Stomach (tissue), 4 donors: ENCODE measurements around the gene GDF7.

Experiments used
- CTCF ChIP-seq, 7 experiments: fragments of 450-650 bp in 4 of 7; fragments of 200-600 bp in 3 of 7; sonication (generic) in 3 of 7; IDR thresholded peaks; one replicate each; pipeline ENCODE4 v1.5.1; 2016 to 2019; ENCODE audit warnings: antibody characterized with exemption in 7 of 7, control low read depth in 2 of 7, mild to moderate bottlenecking in 1 of 7
- POLR2A ChIP-seq, 4 donors: fragments of 450-650 bp; IDR thresholded peaks; one replicate each; pipeline ENCODE4 v1.6.1; 2016; ENCODE audit warnings: antibody characterized with exemption in 4 of 4, control low read depth in 2 of 4, mild to moderate bottlenecking in 1 of 4, moderate library complexity in 1 of 4
- POLR2AphosphoS5 ChIP-seq, 3 donors: sonication (generic); formaldehyde crosslinking; IDR thresholded peaks; one replicate each; pipeline ENCODE4 v1.6.1; 2016; ENCODE audit warnings: antibody characterized with exemption in 3 of 3

- TF ChIP-seq CTCF (IDR thresholded peaks at IDR 0.05) (no peak), POLR2A (IDR thresholded peaks at IDR 0.05) (no peak), POLR2AphosphoS5 (IDR thresholded peaks at IDR 0.05) (no peak)
Observed at GRCh38 chr2:20620696-20621365, 46.1 kb upstream of the GDF7 start.
